GM12864 (cell line): ENCODE data around the gene TEX2.
"Not testable (repeated sequence)": the region's sequence is repeated elsewhere in the genome, so short reads cannot be mapped to it uniquely, and the experiment has no call there.

ENCODE experiments used
- DNase-seq: peaks from one replicate; pipeline ENCODE4 v3.0.0-alpha.2; 2011; ENCODE audit warnings: low read depth
- H3K4me3 ChIP-seq: 2 replicates; pipeline ENCODE4 v1.5.1; 2011; ENCODE audit warnings: mild to moderate bottlenecking, low read depth, low read length, control low read depth
- TF ChIP-seq, protein P1 (sequence below): IDR thresholded peaks from 2 replicates; pipeline ENCODE4 v1.5.1; 2011; ENCODE audit warnings: low read depth, mild to moderate bottlenecking, moderate library complexity, low read length, control low read depth, inconsistent platforms; ENCODE audit errors: missing control alignments

TEX2 gene

GRCh38 chr17:64240741-64241347 lies 22.2 kb downstream of the TEX2 start:
- TF ChIP-seq, protein P1, sequence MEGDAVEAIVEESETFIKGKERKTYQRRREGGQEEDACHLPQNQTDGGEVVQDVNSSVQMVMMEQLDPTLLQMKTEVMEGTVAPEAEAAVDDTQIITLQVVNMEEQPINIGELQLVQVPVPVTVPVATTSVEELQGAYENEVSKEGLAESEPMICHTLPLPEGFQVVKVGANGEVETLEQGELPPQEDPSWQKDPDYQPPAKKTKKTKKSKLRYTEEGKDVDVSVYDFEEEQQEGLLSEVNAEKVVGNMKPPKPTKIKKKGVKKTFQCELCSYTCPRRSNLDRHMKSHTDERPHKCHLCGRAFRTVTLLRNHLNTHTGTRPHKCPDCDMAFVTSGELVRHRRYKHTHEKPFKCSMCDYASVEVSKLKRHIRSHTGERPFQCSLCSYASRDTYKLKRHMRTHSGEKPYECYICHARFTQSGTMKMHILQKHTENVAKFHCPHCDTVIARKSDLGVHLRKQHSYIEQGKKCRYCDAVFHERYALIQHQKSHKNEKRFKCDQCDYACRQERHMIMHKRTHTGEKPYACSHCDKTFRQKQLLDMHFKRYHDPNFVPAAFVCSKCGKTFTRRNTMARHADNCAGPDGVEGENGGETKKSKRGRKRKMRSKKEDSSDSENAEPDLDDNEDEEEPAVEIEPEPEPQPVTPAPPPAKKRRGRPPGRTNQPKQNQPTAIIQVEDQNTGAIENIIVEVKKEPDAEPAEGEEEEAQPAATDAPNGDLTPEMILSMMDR = no peak
- no peak for DNase-seq
- no peak overlapping the region for H3K4me3 ChIP-seq

- TF ChIP-seq, protein P1 = no peak
- DNase-seq = no peak
- H3K4me3 ChIP-seq = no peak overlapping the region
These were observed 22.8 kb downstream of the TEX2 start for GRCh38 chr17:64240261-64240740.

GRCh38 chr17:64238449-64238848 lies 24.6 kb downstream of the TEX2 start:
- H3K4me3 ChIP-seq, DNase-seq: not testable (repeated sequence)

DNA sequence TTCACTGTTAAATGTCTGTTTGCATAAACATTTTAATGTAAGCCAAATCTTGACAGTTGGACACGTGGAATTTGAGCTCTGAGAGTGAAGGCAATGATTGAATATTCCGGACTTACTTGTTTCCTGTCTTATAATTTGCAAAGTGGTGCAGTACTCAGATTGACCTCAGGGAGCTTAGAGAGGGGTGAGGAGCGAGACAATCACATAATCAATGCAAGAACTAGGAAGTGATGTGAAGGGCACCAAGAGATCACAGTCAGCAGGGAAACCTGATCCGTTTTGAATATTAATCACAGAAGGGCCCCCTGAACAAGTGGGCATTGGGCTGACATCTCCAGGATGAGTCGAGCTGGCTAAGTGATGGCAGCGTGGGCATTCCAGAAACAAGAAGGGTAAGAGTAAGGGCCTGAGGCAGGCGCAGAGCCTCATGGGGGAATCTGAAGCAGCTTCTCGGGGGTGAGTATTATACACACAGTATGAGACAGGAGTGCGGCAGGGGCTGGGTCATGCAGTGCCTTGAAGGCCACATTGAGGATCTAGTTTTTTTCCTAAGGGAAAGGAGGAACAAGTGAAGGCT lies 26.1 kb downstream of the TEX2 start:
- TF ChIP-seq, protein P1 = peak; percentile 43
- no peak overlapping the region for H3K4me3 ChIP-seq
- DNase-seq = no peak

DNA sequence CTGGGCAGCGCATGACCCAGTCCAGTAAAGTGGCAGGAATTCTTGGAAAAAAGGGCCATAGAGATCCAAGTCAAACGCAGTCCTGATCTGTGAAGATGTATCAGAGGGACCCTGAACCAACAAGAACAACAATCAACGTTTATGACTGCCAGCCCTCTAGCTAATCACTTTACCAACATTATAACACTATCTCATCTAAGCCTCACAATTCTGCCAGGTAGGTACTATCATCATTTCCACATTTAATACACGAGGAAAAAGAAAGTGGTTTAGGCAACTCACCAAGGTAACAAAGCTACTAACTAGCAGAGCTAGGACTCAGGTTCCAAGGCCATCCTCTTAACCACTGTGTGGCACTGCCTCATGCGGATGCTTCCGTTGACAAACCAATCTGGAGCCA lies 28.1 kb downstream of the TEX2 start:
- no peak overlapping the region for H3K4me3 ChIP-seq
- TF ChIP-seq, protein P1 = no peak
- no peak for DNase-seq

- TF ChIP-seq, protein P1 = no peak
- DNase-seq = no peak
- no peak overlapping the region for H3K4me3 ChIP-seq
These were observed 30.4 kb downstream of the TEX2 start for GRCh38 chr17:64232466-64233262.

- H3K4me3 ChIP-seq = no peak overlapping the region
- TF ChIP-seq, protein P1 = no peak
These were observed 31.4 kb downstream of the TEX2 start for GRCh38 chr17:64231567-64232141.

More at GRCh38 chr17:64231567-64232141, 31.4 kb downstream of the TEX2 start:
- no peak for DNase-seq
